Anterior cingulate cortex (tissue), 58 donors: ENCODE measurements around the gene TNFAIP8L1.

Source experiments
- DNase-seq, 58 donors: peaks; one replicate each; lab custom pipeline; 2025; lab: John Stamatoyannopoulos, UW

The TNFAIP8L1 gene

DNA sequence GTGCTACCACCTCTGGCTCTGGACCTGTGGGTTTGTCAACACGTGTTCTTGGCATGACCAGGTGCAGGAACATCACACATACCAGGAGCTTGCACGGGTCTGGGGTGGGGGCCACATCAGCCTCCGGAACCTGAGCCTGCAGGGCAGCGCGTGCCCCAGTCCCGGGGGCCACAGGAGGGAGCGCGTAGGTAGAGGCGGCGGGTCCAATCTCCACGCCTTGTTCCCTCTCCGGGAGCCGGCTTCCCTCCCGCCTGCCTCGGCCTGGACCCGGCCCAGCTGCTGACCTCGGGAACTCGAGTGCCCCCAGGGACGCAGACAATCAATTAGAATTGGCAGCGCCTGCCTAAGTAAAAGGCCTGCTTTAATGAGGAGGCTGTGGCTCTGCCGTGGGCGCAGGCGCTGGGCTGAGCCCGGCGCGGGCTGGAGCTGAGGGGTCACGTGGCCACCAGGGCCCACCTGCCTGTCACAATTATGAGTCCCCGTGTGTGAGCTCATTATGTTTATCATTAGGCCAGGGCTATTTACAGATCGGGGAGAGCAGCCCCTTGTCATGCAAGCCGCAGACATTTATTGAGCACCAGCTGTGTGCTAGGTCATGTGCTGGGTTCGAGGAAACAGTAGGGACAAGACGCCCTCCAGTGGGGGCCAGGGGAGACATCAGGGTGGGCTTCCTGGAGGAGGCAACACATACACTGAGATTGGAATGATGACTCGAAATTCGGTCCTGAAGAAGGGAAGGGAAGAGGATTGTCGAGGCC is 32.2 kb upstream of the TNFAIP8L1 start:
- peak in 40 of 58 donors; percentile 7 to 71 (median 34) for DNase-seq

DNA sequence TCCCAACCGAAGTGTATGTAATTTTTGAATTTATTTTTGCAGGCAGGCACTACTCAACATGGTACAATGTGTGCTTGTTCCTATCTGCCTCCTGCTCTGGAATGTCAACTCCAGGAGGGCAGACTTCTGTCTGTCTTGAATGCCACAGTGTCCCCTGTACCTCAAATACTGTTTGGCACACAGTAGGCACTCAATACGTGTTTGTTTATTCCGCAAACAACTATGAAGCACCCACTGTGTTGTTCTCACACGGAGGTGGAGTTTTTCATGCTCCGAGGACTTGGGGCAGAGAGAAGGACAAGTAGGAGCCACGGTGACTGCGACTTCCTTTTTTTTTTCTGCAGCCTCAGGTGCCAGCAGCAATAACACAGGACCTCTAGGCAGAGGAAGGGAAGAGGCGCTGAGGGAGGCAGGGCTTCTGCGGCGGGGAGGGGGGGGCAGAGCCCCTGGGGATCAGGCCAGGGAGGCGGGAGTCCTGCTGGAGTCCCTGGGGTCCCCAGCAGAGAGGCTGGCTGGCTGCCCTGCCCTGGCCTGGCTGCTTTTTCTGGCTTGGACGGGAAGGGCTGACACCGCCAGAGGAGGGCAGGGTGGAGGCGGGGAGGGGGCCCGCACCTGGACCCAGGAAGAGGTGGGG is 29.3 kb upstream of the TNFAIP8L1 start:
- DNase-seq = peak in 1 of 58 donors; percentile 29

- DNase-seq = no peak
Measured at GRCh38 chr19:4613254-4613751, 26.0 kb upstream of the TNFAIP8L1 start.

DNA sequence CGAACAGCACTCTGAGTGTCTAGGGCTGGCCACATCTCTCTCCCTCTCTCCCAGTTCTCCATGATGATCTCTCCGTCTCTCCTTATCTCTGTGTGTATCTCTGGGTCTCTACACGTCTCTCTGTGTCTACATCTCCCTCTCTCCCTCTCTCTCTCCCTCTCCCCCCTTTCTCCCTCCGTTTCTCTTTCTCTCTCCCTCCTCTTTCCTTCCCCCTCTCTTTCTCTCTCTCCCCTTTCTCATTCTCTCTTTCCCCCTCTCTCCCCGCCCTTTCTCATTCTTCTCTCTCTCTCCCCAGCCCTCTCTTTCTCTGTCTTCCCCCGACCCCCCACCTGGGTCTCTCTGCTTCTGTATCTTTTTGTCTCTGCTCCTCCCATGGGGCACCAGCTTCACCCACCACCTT is 21.3 kb upstream of the TNFAIP8L1 start:
- no peak for DNase-seq

GRCh38 chr19:4619668-4620294 is 19.5 kb upstream of the TNFAIP8L1 start:
- DNase-seq = no peak

DNA sequence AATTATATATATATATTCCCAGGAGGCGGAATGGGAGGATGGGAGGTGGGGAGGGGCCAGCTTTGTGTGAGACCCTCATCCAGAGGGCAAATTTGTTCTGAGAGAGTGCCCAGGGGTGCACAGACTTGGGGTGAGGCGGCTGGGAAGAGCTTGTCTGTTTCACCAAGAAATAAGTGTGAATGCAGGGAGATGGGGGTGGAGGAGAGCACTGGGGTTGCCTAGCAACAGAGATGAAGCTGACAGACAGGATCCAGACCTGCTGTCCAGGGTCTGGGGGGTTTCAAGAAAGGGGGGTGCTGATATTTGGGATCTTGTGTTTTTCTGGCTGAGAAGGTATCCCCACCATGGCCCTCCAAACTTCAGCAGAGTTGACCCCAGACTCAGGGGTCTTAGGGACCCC is 18.6 kb upstream of the TNFAIP8L1 start:
- DNase-seq = peak in 10 of 58 donors; percentile 6 to 46 (median 22)

- peak in 4 of 58 donors; percentile 2 to 58 (median 27) for DNase-seq
Measured at GRCh38 chr19:4622695-4623421, 16.5 kb upstream of the TNFAIP8L1 start.

DNA sequence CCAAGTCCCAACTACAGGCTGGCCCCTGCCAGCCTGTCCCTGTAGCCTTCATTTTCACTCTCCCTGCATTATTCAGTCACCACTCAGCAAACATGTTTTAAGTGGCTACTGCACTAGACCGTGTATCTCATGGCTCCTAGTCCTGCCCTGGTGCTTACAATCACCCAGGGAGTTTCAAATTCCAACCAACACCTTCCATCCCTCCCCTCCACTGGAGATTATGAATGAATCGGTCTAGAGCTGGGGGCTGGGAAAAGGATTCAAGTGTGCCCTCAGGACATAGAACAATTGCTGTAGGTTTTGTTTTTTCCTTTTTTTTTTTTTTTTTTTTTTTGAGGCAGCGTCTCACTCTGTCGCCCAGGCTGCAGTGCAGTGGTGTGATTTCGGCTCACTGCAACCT is 15.0 kb upstream of the TNFAIP8L1 start:
- no peak for DNase-seq

- DNase-seq = peak in 1 of 58 donors; percentile 26
Measured at GRCh38 chr19:4624733-4625362, 14.5 kb upstream of the TNFAIP8L1 start.

DNA sequence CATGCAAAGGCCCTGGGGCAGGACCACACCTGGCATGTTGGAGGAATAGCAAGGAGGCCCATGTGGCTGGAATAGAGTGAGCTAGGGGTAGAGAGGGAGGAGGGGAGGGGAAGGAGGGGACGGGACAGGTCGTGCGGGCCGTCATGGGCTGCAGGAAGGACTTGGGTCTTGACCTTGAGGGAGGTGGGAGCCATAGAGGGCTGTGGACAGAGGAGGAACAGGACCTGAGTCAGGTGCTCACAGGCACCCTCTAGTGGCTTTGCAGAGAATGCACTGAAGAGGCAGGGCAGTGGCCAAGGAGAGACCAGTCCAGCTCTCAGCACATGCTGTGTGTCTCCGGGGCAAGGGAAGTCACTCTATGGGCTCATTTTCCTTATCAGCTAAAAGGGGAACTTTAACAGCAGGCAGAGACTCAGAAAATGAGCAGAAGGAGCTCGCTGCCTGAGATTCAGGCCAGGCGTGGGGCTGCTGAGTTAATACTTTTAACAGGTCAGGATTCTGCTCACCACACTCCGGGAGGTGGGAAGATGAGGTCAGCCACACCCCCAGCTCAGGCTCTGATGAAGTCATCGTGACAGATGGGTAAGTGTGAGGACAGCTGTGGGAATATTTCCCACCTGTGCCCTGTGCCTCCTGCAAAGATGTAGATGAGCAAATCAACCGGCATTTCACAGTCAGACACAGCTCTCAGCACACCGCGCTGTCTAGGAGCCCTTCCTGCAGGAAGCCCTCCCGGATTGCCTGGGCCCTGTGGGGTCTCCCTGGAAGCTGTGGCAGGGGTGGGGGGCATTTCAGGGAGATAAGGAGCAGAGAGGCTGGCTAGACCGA is 6.0 kb upstream of the TNFAIP8L1 start:
- DNase-seq = peak in 32 of 58 donors; percentile 5 to 47 (median 26)

GRCh38 chr19:4635754-4636116 is 3.6 kb upstream of the TNFAIP8L1 start:
- DNase-seq = no peak

- DNase-seq = peak in 39 of 58 donors; percentile 3 to 72 (median 36)
Measured at GRCh38 chr19:4636151-4636717, 3.1 kb upstream of the TNFAIP8L1 start.

DNA sequence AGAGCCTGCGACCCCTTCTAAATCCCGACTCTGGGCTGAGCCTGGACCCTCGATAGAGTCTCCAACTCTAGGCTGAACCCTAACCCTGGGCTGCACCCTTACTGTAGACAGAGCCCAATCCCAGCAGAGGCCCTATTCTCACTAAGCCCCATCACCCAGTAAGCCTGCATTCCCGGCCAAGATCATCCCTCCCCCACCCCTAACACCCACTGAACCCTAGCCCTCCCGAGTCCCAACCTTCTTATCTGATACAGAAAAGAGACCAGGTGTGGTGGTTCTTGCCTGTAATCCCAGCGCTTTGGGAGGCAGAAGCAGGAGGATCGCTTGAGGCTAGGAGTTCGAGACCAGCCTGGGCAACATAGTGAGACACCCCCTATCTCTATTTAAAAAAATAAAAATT is 2.6 kb upstream of the TNFAIP8L1 start:
- no peak for DNase-seq

DNA sequence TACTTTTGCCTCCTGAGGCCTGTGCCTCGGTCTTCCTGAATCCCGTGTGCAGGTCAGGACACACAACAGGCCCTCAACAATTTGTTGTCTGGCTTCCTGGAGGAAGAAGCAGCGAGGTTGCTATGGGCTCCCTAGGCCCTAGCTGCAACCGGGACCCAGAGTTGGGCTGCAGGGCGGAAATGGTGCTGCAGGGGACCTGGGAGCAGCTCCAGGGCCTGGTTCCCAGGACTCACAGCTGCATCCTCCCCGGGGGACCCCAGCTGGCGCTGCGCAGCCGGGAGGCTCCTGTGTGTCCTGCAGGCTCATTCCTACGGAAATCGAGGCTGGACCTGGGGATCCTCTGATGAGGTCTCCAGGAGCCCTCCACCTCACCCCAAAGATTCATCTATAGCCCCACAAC is 999 bp upstream of the TNFAIP8L1 start:
- DNase-seq = no peak

GRCh38 chr19:4639531-4640246 is 373 bp downstream of the TNFAIP8L1 start:
- DNase-seq = peak in 7 of 58 donors; percentile 9 to 53 (median 17)

DNA sequence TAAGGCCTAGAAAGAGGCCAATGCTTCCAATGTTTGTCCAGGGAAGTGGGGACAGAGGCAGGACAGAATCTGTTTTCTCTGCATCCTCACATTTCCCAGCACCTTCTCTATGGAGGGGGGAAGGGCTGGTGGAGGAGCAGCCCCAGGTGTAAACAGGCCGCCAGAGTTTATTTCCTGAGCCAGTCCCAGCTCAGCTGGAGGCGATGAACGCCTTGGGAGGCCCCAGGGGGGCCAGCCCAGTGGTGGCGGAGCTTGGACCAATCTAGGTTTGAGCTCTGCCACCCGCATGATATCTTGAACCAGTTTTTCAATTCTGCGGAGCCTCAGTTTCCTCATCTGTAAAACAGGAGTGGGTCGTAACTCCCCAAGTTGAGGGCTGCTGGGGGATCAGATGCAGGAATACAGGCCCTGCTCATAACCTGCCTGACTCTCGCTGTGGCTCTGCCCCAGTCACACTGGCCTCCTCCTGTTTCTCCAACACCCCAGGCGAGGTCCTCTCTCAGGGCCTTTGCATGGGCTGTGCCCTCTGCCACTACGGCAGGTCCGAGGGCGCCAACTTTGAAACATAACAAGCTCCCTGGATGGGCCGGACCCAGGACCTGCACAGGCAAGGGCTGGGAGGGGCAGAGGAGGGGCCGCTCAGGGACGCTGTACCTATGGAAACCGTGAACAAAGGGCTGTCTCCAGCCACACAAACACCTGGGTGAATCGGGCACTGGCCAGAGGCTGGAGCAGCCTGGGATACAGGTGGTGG is 1.1 kb downstream of the TNFAIP8L1 start:
- no peak for DNase-seq

GRCh38 chr19:4641132-4641531 is 1.8 kb downstream of the TNFAIP8L1 start:
- no peak for DNase-seq

GRCh38 chr19:4642625-4643024 is 3.3 kb downstream of the TNFAIP8L1 start:
- DNase-seq = no peak
